Prostate gland (tissue), 2 donors: Measurements from ENCODE around the gene LMTK3.

Experiments used
- CTCF ChIP-seq, 4 experiments: fragments of 200-600 bp in 2 of 4; fragments of 450-650 bp in 2 of 4; sonication (generic) in 2 of 4; IDR thresholded peaks; 1 replicate in 3 of 4; 2 replicates in 1 of 4; pipeline ENCODE4 v1.5.1; 2016 to 2019; ENCODE audit warnings: antibody characterized with exemption in 4 of 4, mild to moderate bottlenecking in 2 of 4, moderate library complexity in 2 of 4
- POLR2A ChIP-seq: fragments of 450-650 bp; IDR thresholded peaks from one replicate; pipeline ENCODE4 v1.6.1; 2016; ENCODE audit warnings: antibody characterized with exemption, mild to moderate bottlenecking

- TF ChIP-seq CTCF (IDR thresholded peaks at IDR 0.05), result no peak
- no peak for TF ChIP-seq POLR2A
These were observed 14.5 kb downstream of the LMTK3 start for GRCh38 chr19:48496959-48497727.
